C1 segment of cervical spinal cord (tissue), 14 donors: ENCODE measurements around the gene FMOD.
A peak's percentile ranks its signal among the peaks of the same experiment; 100 is the strongest.
"Not testable (repeated sequence)": the region's sequence is repeated elsewhere in the genome, so short reads cannot be mapped to it uniquely, and the experiment has no call there.

Experiments used
- DNase-seq, 14 donors: peaks; one replicate each; lab custom pipeline; 2025; lab: John Stamatoyannopoulos, UW

The FMOD gene

GRCh38 chr1:203306965-203307541 lies 43.9 kb downstream of the FMOD start:
- DNase-seq = peak in 5 of 14 donors; percentile 36 to 69 (median 65)

- peak in 12 of 14 donors; percentile 42 to 84 (median 70) for DNase-seq
These were observed 44.6 kb downstream of the FMOD start for GRCh38 chr1:203306089-203306964.

GRCh38 chr1:203305809-203306088 lies 45.2 kb downstream of the FMOD start:
- DNase-seq = peak in 1 of 14 donors; percentile 60

GRCh38 chr1:203304919-203305808 lies 45.8 kb downstream of the FMOD start, which contains the start of gene BTG2:
Gene BTG2, plus strand, starts transcription at chr1:203305519. Its CDS starts 88 bp downstream, at chr1:203305607.
- DNase-seq = peak; percentile 55 to 97 (median 94)

GRCh38 chr1:203304391-203304918 lies 46.5 kb downstream of the FMOD start:
- peak in 3 of 14 donors; percentile 24 to 42 (median 39) for DNase-seq

DNA sequence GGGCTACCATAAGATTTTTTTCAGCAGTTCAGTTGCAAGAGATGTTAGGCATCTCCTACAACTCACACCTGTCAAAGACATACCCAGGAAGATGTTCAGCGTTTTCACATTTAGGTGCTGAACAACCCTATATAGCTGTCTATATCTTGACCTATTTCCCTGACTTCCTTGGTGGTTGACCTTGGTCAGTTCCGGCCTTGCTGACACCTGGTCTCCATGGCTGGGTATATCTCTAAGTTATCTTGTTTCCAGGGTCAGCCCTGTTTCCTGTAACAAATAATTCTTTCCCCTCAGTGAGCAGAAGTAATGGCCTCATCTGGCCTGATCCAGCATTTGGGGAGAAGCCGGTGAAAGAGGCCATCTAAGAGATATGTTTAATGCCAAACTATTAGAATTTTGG lies 48.0 kb downstream of the FMOD start:
- DNase-seq = no peak

DNA sequence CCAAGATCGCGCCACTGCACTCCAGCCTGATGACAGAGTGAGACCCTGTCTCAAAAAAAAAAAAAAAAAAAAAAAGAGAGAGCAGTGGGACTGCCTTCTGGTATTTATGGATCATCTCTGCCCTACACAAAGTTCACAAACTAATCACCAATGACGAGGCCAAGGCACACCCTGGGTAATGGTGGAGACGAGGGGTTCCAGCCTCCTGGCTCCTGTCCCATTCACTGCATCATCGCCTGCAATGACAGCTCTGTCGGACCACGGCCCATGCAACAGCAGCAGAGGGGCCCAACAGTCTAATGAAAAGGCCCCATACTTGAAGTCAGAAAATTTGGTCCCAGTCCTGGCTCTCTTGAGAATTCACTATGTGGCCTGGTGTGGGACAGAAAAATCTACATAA lies 48.5 kb downstream of the FMOD start:
- DNase-seq = no peak

DNA sequence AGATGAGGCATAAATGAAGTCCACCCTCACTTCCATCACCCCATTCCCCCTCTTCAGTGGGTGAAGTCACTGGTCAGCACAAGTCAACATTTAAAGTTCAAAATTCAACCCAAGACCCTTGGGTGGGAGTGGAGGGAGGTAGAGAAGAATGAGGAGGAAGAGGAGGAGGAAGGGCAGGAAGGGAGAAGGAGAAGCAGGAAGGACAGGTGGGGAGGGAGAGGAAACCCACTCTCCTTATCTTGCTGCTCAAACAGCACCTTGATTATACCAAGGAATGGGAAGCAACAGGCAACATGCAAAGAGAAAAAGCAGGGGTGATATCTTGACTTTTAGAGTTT lies 49.6 kb downstream of the FMOD start:
- no peak for DNase-seq

DNA sequence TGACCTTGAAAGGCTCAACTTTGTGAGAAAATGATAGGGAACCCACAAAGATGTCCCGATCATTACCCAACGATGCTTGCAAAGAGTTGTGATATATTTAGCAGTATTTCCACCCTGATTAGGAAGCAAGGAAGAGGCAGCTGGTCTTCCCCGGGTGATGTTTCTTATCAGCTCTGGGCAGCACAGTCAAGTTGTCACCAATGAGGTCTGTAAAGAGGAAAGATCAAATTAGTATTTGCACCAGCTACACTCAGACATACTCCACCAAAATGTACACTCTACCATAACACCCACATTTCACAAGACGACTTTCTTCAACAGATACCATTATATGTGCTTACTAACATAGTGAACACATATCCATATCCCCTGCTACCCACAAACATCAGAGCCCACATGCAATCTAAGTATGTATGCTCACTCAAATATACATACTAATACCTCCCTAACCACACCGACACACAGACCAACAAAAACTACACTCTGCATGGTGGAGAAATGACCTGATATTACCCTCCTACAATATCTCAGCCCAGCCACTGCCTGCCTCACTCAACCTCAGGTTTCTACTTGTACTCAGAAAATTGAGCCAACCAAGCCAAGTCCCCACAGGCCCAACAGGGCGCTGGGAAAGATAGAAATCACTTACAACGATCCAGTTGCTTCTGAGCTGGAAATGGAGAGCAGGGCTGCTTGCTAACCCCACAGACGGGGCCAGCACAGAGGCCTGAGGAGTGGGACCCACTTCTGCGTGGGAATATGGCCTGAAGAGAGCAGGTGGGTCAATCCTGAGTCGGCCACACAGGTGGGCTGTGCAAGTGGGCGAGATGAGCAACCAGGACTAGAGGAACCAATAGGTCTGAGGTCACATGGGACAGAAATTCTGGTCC lies 50.2 kb downstream of the FMOD start:
- DNase-seq = no peak

GRCh38 chr1:203299719-203300429 lies 51.0 kb downstream of the FMOD start:
- DNase-seq = not testable (repeated sequence)

DNA sequence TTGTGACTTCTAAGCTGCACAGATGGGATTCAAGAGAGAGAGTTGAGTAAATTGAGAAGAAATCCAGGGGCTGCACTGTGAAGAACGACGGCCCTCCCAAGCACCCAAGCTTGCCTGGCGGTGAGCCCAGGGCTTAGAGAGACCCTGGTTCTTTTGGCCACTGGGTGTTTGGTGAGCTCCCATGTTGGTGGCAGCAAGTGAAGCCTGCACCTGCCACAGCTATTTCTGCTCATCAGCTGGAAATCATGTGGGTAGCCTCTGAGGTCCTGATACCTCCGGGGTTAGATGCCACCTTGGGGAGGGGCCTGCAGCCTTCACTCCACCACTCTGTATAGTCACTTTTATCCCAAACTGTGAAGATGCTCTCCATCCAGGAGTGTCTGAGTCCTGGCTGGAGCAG lies 51.8 kb downstream of the FMOD start:
- DNase-seq = no peak

DNA sequence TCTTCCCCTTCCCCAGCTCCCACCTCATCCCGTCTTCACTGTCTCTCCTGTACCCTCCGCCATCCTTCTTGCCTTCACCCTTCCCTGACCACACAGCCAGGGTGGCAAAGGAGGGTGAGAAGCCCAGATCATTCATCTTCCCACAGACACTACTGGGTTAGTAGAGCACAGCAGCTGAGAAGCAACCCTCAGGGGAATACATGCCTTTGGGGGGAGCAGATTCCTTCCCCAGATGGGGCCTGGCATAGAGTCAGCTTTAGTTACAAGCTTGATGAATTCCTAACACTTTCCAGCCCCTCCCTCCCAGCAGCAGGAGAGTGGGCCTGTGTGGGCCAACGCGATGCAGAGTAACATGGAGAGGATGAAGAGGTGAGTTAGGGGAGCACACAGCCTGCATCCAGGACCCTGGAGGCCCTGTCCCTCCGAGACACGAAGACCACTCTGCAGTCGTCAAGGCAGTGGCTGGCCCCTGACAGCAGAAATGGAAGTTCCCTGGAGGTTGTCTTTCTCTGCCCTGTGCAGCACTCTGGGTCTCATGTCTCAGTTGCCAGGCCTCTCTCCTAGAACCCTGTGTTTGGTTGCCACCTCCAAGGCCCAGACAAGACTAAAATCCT lies 54.4 kb downstream of the FMOD start:
- DNase-seq = no peak

DNA sequence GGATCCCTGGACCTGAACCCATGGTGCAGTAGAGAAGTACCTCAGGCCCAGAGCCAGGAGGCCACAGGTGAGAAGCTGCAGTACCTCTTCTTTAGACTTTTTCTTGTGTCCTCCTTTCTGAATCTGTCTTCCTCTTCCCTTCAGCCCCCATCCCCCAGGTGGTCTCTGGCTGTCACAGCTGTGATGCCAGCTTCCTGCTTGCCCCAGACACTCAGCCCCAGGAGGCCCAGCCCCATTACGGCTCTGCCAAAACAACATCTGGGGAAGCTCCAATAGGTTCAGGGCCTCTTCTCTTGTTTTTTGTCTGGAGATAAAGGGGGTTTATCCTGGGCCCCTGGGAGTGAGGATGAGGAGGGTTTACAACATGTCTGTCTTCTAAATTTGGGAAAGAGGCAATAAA lies 55.1 kb downstream of the FMOD start:
- DNase-seq = no peak

DNA sequence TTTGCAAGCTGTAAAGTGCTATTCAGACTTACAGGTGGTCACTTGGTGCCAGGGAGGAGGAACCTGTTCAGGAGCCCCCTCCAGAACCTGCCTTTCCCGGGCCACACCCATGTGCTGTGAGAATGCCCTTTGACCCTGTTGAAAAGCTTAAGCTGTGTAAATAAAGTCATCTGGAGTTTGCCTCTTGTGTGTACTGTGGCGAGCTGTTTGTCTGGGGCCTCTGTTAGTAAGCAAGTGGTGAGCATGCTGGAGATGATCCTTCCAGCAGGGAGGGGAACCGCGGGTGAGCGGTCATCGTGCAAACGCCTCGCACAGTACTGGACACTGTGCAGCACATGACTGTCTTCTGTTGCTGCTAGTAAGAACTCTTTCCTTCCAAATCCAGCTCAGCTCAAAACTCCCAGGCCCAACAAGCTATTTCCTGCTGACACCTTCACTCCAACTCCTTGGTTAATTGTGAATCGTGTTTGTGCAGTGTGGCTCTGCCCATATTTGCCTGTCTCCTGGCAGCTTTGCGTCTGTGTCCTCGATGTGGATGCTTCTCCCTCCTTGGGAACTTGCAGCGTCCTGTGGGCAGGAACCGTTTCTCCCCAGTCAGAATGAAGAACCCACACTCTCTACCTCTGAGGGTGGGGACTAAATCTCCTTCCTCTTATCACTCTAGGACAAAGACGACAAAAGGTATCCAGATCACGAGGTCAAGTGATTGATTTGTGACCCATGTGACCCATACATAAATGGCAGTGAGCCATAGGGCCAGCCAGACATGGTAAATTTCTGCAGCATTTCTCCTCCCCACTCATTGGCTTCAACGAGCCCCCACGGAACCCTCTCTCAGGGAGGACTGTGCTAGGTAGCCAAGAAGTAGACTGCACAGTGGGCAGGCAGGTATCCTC lies 59.5 kb downstream of the FMOD start:
- DNase-seq = peak in 5 of 14 donors; percentile 38 to 60 (median 48)
